K562 (cell line): ENCODE results near the gene TYW1B. TPM values are rescaled to one million over a fixed set of nuclear protein-coding genes. Genes with fewer than 3 reads are reported as not detected.
A peak's percentile ranks its signal among the peaks of the same experiment; 100 is the strongest.
"Not testable (repeated sequence)": the region's sequence is repeated elsewhere in the genome, so short reads cannot be mapped to it uniquely, and the experiment has no call there.

Source experiments
- ATAC-seq: fragments of 200-7000 bp; cut with Tn5 transposase; 3 replicates; pipeline ENCODE4 v1.9.1; 2020; ENCODE audit warnings: moderate library complexity
- BruUV-seq: library from RNA; stranded (reverse); fragments of 400-500 nt; replicated peaks from 2 replicates; lab custom pipeline; 2021; lab: Mats Ljungman, UMichigan
- CTCF ChIA-PET: fragments of 300-600 bp; formaldehyde crosslinking; extraction: SDS; loops from one replicate; lab custom pipeline; 2021; ENCODE audit warnings: low intra/inter-chr PET ratio; lab: Yijun Ruan, JAX
- POLR2A ChIA-PET: fragments of 300-600, 350-650 bp; sonication (Branson Sonifier 250); formaldehyde crosslinking; extraction: SDS; loops from one replicate; lab custom pipeline; 2021; ENCODE audit warnings: antibody characterized with exemption, inconsistent platforms; lab: Yijun Ruan, JAX
- DNase-seq, 4 experiments: peaks; one replicate each; pipeline versions ENCODE4 v3.0.0 to v3.0.0-alpha.2; 2011 to 2018; ENCODE audit warnings: low spot score in 3 of 4, mixed read lengths in 3 of 4; ENCODE audit errors: extremely low read depth in 1 of 4
- FAIRE-seq: peaks from 2 replicates; lab custom pipeline; 2011; peaks lifted over from hg19 to GRCh38; lab: Jason Lieb, UNC
- H2AFZ ChIP-seq: 2 replicates; pipeline ENCODE4 v1.6.0; 2011; ENCODE audit warnings: low read depth, low read length, control low read depth, inconsistent platforms
- H3K27ac ChIP-seq: fragments of 200-600 bp; 3 replicates; pipeline ENCODE4 v1.8.0; 2011; ENCODE audit warnings: low read depth, mild to moderate bottlenecking, control low read depth, inconsistent platforms, low read length, moderate library complexity, mixed read lengths; ENCODE audit errors: extremely low read depth
- H3K27me3 ChIP-seq, 2 experiments: fragments of 300-600 bp in 1 of 2; 2 replicates in 1 of 2; 3 replicates in 1 of 2; pipeline versions ENCODE4 v1.6.0 to v1.8.0; 2011; ENCODE audit warnings: inconsistent platforms in 2 of 2, low read length in 2 of 2, mild to moderate bottlenecking in 1 of 2, mixed read lengths in 1 of 2, moderate library complexity in 1 of 2; ENCODE audit not compliant: control insufficient read depth in 2 of 2, insufficient read depth in 2 of 2
- H3K36me3 ChIP-seq: fragments of 300-600 bp; 3 replicates; pipeline ENCODE4 v1.8.0; 2011; ENCODE audit warnings: mild to moderate bottlenecking, low read length, inconsistent platforms; ENCODE audit not compliant: control insufficient read depth, insufficient read depth
- H3K4me1 ChIP-seq, 2 experiments: fragments of 200-600 bp in 1 of 2; replicated peaks in 1 of 2; 2 replicates in 1 of 2; 3 replicates in 1 of 2; pipeline versions ENCODE4 v1.5.1 to v1.8.0; 2011; ENCODE audit warnings: inconsistent platforms in 2 of 2, low read length in 2 of 2, mild to moderate bottlenecking in 1 of 2, mixed read lengths in 1 of 2, moderate library complexity in 1 of 2; ENCODE audit not compliant: control insufficient read depth in 2 of 2, insufficient read depth in 2 of 2
- H3K4me2 ChIP-seq: 2 replicates; pipeline ENCODE4 v1.6.1; 2011; ENCODE audit warnings: low read length, control low read depth, inconsistent platforms, mixed read lengths; ENCODE audit not compliant: insufficient read depth
- H3K4me3 ChIP-seq: fragments of 200-600 bp; sonication (generic), shearing (Covaris generic); 2 replicates; pipeline ENCODE4 v1.5.1; 2016; ENCODE audit warnings: control low read depth, inconsistent platforms
- H3K79me2 ChIP-seq: fragments of 200-600 bp; 3 replicates; pipeline ENCODE4 v1.8.0; 2011; ENCODE audit warnings: low read length, inconsistent platforms; ENCODE audit not compliant: control insufficient read depth, insufficient read depth
- H3K9ac ChIP-seq, 2 experiments: 2 replicates each; pipeline versions ENCODE4 v1.6.0 to v1.6.1; 2011; ENCODE audit warnings: low read depth in 2 of 2, low read length in 2 of 2, control low read depth in 1 of 2, inconsistent platforms in 1 of 2, mild to moderate bottlenecking in 1 of 2, mixed read lengths in 1 of 2; ENCODE audit not compliant: insufficient read depth in 1 of 2
- H3K9me1 ChIP-seq: one replicate; pipeline ENCODE4 v1.6.0; 2011; ENCODE audit warnings: inconsistent platforms, mild to moderate bottlenecking, low read length, moderate library complexity; ENCODE audit not compliant: control insufficient read depth, insufficient read depth
- H3K9me3 ChIP-seq: replicated peaks from 2 replicates; pipeline ENCODE4 v1.5.1; 2011; ENCODE audit warnings: low read depth, low read length, inconsistent platforms; ENCODE audit not compliant: control insufficient read depth, insufficient read depth
- H4K20me1 ChIP-seq: replicated peaks from 2 replicates; pipeline ENCODE4 v1.6.1; 2011; ENCODE audit warnings: low read length, inconsistent platforms, mixed read lengths; ENCODE audit not compliant: control insufficient read depth, insufficient read depth
- ATF3 ChIP-seq, 2 experiments: fragments of 450-650 bp in 1 of 2; sonication (generic) in 1 of 2; formaldehyde crosslinking in 1 of 2; IDR thresholded peaks in 1 of 2; conservative IDR thresholded peaks in 1 of 2; 2 replicates each; pipeline versions ENCODE4 v1.6.1 to v1.8.1; 2016 to 2023; ENCODE audit warnings: mild to moderate bottlenecking in 2 of 2, moderate library complexity in 2 of 2, inconsistent platforms in 1 of 2, missing genetic modification reagents in 1 of 2
- CTCF ChIP-seq, 3 experiments: IDR thresholded peaks in 2 of 3; conservative IDR thresholded peaks in 1 of 3; 2 replicates each; pipeline ENCODE4 v1.5.1; 2011 to 2012; ENCODE audit warnings: low read length in 3 of 3, mild to moderate bottlenecking in 3 of 3, control low read depth in 2 of 3, improper control_type of control experiment in 1 of 3, inconsistent platforms in 1 of 3, low read depth in 1 of 3, mixed read lengths in 1 of 3, moderate library complexity in 1 of 3; ENCODE audit not compliant: insufficient read depth in 2 of 3
- FOSL1 ChIP-seq: fragments of 200-800 bp; sonication (Bioruptor generic); conservative IDR thresholded peaks from 2 replicates; pipeline ENCODE4 v1.6.1; 2016; ENCODE audit warnings: missing genetic modification characterization, missing compliant biosample characterization
- RAD21 ChIP-seq, 2 experiments: fragments of 250-450 bp in 1 of 2; fragments of 450-650 bp in 1 of 2; sonication (Bioruptor Pico) in 1 of 2; formaldehyde crosslinking in 1 of 2; IDR thresholded peaks in 1 of 2; conservative IDR thresholded peaks in 1 of 2; 2 replicates each; pipeline versions ENCODE4 v1.4.0 to v1.8.0; 2020 to 2022; ENCODE audit warnings: mild to moderate bottlenecking in 2 of 2, moderate library complexity in 1 of 2
- WGBS: fragments of 100-300 bp; shearing (Covaris generic); methylation state at CpG from one replicate; pipeline ENCODE4 v1.1.6; 2016; ENCODE audit warnings: low coverage, mixed read lengths; ENCODE audit not compliant: insufficient coverage; ENCODE audit errors: missing lambda C conversion rate; 5-methylcytosine and 5-hydroxymethylcytosine counted together
- in situ Hi-C: fragments of 300-500 bp; cut with MboI; formaldehyde crosslinking; loops from 4 replicates; pipeline ENCODE4 v1.15.0; 2018; ENCODE audit warnings: inconsistent platforms, mixed read lengths
- intact Hi-C: fragments of 100-400 bp; cut with micrococcal nuclease; formaldehyde crosslinking; loops from 2 replicates; pipeline ENCODE4 v1.14.2; 2022
- polyA plus RNA-seq, 8 experiments: library from polyadenylated mRNA; depleted of rRNA in 4 of 8; stranded (reverse) in 5 of 8; unstranded in 3 of 8; fragments of >200 nt; fragmentation: Nextera tagmentation in 2 of 8; fragmentation: Illumina TruSeq in 1 of 8; extraction: Ambion mirVana in 2 of 8; extraction: Trizol in 1 of 8; gene quantifications; 2 replicates each; pipeline versions ENCODE4 v1.2.1 to v1.2.3, GENCODE V29; 2011 to 2014; ENCODE audit warnings: inconsistent platforms in 1 of 8, missing spikeins in 1 of 8
- total RNA-seq, 7 experiments: library from RNA; depleted of rRNA in 6 of 7; stranded (reverse); fragments of >200 nt in 6 of 7; fragmentation: Illumina TruSeq in 2 of 7; extraction: Trizol in 2 of 7; gene quantifications; 2 replicates each; pipeline versions ENCODE4 v1.2.1 to v1.2.3, GENCODE V29; 2011 to 2021; ENCODE audit warnings: low replicate concordance in 1 of 7

TYW1B gene
- total and polyA plus RNA-seq, 9 of the 15 experiments (the other 6 are each of a cell fraction or from before 2014, with no cell fraction given): 5.8 to 14.7 (median 9.8) TPM

- H3K4me2 ChIP-seq, H3K4me3 ChIP-seq, H3K27me3 ChIP-seq, H3K9me1 ChIP-seq, H2AFZ ChIP-seq, POLR2A ChIA-PET, H3K9ac ChIP-seq, H3K4me1 ChIP-seq, H3K36me3 ChIP-seq, in situ Hi-C loops, CTCF ChIA-PET, H4K20me1 ChIP-seq, ATAC-seq, BruUV-seq, intact Hi-C loops, H3K9me3 ChIP-seq, H3K27ac ChIP-seq: not testable (repeated sequence)
- TF ChIP-seq CTCF (IDR thresholded peaks at IDR 0.05 in 2 of 3, conservative IDR thresholded peaks at IDR 0.05 in 1 of 3; ENCODE audit: insufficient read depth in 2 of 3, low read depth in 1 of 3, low read length in 3 of 3) (peak in 2 of 3 experiments; percentile 11 to 40; a peak in 1 of 6 replicates), FOSL1 (tag) (peak; percentile 27; the same call in 1 of the 2 replicates), RAD21 (CRISPR knock-in tag; conservative IDR thresholded peaks at IDR 0.05 in 1 of 2, IDR thresholded peaks at IDR 0.05 in 1 of 2) (peak; percentile 26 to 34; a peak in 3 of 4 replicates), ATF3 (IDR thresholded peaks at IDR 0.05) (peak; percentile 42), ATF3 (CRISPR knock-in tag; conservative IDR thresholded peaks at IDR 0.05) (0 out of 2 replicates have a peak, but pooled peaks have one; percentile 35)
- peak in 1 of 4 experiments; percentile 24 for DNase-seq
- H3K79me2 ChIP-seq: peaks cover 18% of the 10 kb centered on the region; the same call in 2 of the 3 replicates
- 36% methylated on average over 9 of the region's 11 CpGs for WGBS
- peak; percentile 89 for FAIRE-seq
These were observed 4.0 kb downstream of the TYW1B start for GRCh38 chr7:72823765-72824732.

GRCh38 chr7:72822497-72822896 lies 5.5 kb downstream of the TYW1B start:
- BruUV-seq, H3K4me3 ChIP-seq, H3K9me3 ChIP-seq, H2AFZ ChIP-seq, H3K9ac ChIP-seq, H3K4me1 ChIP-seq, H3K36me3 ChIP-seq, intact Hi-C loops, H3K9me1 ChIP-seq, H4K20me1 ChIP-seq, H3K4me2 ChIP-seq, in situ Hi-C loops, DNase-seq, FAIRE-seq, POLR2A ChIA-PET, H3K27ac ChIP-seq, H3K27me3 ChIP-seq, ATAC-seq: not testable (repeated sequence)
- CTCF ChIA-PET: interaction anchor here (0.7 kb wide), 1 partner anchor 618 kb away, joined by 6 read pairs; no protein-coding TSS in a partner anchor
- peaks cover 16% of the 10 kb centered on the region; the same call in 2 of the 3 replicates for H3K79me2 ChIP-seq
- WGBS: 74% methylated on average over 3 of the region's 3 CpGs
